Fibroblast of lung (primary cell): ENCODE data around the gene VAV2.

Source experiments
- CTCF ChIP-seq, 2 donors: IDR thresholded peaks in 1 of 2; conservative IDR thresholded peaks in 1 of 2; 1 replicate in 1 of 2; 2 replicates in 1 of 2; pipeline ENCODE4 v1.5.1; 2011 to 2012; ENCODE audit warnings: low read length in 2 of 2, control low read depth in 1 of 2, inconsistent platforms in 1 of 2, low read depth in 1 of 2, mild to moderate bottlenecking in 1 of 2
- EZH2 ChIP-seq: IDR thresholded peaks from 2 replicates; pipeline ENCODE4 v1.5.1; 2012; ENCODE audit warnings: low read length, control low read depth, mild to moderate bottlenecking; ENCODE audit errors: missing control alignments

- TF ChIP-seq EZH2 (no peak), CTCF (conservative IDR thresholded peaks at IDR 0.05 in 1 of 2, IDR thresholded peaks at IDR 0.05 in 1 of 2; ENCODE audit: low read depth in 1 of 2, low read length in 2 of 2) (no peak)
These were observed 163.7 kb downstream of the VAV2 start for GRCh38 chr9:133828338-133828997.
